ENCODE measurements around the gene MAD2L2. TPM values are rescaled to one million over a fixed set of nuclear protein-coding genes. Genes with fewer than 3 reads are reported as not detected.
A peak's percentile ranks its signal among the peaks of the same experiment; 100 is the strongest.

The MAD2L2 gene
- total and polyA plus RNA-seq, 9 of the 15 experiments (the other 6 are each of a cell fraction or from before 2014, with no cell fraction given), result 12.4 to 286 (median 143) TPM

DNA sequence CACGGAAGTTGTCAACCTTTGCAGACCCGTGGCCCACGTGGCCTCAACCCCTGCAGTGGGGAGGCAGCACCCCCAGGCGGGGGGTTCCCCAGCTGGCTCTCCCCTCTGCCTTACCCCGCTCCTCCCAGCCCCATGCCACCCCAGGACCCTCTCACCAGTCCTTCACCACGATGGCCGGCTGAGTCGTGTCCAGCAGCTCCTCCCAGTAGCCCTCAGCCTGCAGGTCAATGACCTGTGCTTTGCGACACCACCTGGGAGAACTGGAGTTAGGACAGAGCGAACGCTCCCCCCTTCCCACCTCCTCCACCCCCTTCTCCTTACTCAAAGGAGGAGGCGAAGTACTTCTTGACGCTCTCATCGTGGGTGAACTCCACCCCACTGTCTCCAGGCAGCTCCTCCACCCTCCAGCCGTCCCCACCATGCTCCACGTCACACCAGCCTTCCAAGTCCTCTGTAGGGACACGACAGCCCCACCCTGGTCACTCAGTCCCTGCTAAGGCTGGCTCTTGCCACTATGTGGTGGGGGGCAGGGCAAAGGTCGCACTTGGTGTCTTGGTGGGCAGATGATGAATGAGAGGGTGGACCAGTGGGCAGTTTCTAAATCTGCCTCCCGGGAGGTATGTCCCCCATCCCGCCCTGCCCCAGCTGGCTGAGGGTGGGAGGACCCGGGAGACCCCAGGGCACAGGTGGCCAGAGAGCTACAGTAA lies 31.2 kb downstream of the MAD2L2 start (continued):
- TF ChIP-seq, protein P1, sequence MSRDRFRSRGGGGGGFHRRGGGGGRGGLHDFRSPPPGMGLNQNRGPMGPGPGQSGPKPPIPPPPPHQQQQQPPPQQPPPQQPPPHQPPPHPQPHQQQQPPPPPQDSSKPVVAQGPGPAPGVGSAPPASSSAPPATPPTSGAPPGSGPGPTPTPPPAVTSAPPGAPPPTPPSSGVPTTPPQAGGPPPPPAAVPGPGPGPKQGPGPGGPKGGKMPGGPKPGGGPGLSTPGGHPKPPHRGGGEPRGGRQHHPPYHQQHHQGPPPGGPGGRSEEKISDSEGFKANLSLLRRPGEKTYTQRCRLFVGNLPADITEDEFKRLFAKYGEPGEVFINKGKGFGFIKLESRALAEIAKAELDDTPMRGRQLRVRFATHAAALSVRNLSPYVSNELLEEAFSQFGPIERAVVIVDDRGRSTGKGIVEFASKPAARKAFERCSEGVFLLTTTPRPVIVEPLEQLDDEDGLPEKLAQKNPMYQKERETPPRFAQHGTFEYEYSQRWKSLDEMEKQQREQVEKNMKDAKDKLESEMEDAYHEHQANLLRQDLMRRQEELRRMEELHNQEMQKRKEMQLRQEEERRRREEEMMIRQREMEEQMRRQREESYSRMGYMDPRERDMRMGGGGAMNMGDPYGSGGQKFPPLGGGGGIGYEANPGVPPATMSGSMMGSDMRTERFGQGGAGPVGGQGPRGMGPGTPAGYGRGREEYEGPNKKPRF (IDR thresholded peaks at IDR 0.05; ENCODE audit: low read depth, low read length), result no peak
- no peak for TF ChIP-seq GATAD2A (IDR thresholded peaks at IDR 0.05)
- TF ChIP-seq, protein P2, sequence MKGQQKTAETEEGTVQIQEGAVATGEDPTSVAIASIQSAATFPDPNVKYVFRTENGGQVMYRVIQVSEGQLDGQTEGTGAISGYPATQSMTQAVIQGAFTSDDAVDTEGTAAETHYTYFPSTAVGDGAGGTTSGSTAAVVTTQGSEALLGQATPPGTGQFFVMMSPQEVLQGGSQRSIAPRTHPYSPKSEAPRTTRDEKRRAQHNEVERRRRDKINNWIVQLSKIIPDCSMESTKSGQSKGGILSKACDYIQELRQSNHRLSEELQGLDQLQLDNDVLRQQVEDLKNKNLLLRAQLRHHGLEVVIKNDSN (CRISPR knock-in tag; IDR thresholded peaks at IDR 0.05), result no peak
- TF ChIP-seq NR3C1 (CRISPR knock-in tag; IDR thresholded peaks at IDR 0.05), result 0 out of 2 replicates have a peak, but pooled peaks have one; percentile 13
- TF ChIP-seq, protein P3, sequence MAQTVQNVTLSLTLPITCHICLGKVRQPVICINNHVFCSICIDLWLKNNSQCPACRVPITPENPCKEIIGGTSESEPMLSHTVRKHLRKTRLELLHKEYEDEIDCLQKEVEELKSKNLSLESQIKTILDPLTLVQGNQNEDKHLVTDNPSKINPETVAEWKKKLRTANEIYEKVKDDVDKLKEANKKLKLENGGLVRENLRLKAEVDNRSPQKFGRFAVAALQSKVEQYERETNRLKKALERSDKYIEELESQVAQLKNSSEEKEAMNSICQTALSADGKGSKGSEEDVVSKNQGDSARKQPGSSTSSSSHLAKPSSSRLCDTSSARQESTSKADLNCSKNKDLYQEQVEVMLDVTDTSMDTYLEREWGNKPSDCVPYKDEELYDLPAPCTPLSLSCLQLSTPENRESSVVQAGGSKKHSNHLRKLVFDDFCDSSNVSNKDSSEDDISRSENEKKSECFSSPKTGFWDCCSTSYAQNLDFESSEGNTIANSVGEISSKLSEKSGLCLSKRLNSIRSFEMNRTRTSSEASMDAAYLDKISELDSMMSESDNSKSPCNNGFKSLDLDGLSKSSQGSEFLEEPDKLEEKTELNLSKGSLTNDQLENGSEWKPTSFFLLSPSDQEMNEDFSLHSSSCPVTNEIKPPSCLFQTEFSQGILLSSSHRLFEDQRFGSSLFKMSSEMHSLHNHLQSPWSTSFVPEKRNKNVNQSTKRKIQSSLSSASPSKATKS (CRISPR knock-in tag; IDR thresholded peaks at IDR 0.05), result no peak
- no peak for TF ChIP-seq ZNF217 (CRISPR knock-in tag; IDR thresholded peaks at IDR 0.05)
- TF ChIP-seq, protein P4, sequence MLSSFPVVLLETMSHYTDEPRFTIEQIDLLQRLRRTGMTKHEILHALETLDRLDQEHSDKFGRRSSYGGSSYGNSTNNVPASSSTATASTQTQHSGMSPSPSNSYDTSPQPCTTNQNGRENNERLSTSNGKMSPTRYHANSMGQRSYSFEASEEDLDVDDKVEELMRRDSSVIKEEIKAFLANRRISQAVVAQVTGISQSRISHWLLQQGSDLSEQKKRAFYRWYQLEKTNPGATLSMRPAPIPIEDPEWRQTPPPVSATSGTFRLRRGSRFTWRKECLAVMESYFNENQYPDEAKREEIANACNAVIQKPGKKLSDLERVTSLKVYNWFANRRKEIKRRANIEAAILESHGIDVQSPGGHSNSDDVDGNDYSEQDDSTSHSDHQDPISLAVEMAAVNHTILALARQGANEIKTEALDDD (IDR thresholded peaks at IDR 0.05), result no peak
- no peak for TF ChIP-seq ZNF589 (CRISPR knock-in tag; IDR thresholded peaks at IDR 0.05; ENCODE audit: low read depth)
- no peak for TF ChIP-seq CBX3 (IDR thresholded peaks at IDR 0.05; ENCODE audit: borderline replicate concordance in 1 of 2, low read length in 2 of 2)
- no peak for TF ChIP-seq ETS2 (tag; IDR thresholded peaks at IDR 0.05; ENCODE audit: borderline replicate concordance, poor library complexity, severe bottlenecking)
- no peak for TF ChIP-seq RBM22 (IDR thresholded peaks at IDR 0.05; ENCODE audit: low read depth, low read length, poor library complexity, severe bottlenecking)
- TF ChIP-seq TBP (optimal IDR thresholded peaks at IDR 0.05; ENCODE audit: low read depth, low read length), result no peak
- TF ChIP-seq, protein P5, sequence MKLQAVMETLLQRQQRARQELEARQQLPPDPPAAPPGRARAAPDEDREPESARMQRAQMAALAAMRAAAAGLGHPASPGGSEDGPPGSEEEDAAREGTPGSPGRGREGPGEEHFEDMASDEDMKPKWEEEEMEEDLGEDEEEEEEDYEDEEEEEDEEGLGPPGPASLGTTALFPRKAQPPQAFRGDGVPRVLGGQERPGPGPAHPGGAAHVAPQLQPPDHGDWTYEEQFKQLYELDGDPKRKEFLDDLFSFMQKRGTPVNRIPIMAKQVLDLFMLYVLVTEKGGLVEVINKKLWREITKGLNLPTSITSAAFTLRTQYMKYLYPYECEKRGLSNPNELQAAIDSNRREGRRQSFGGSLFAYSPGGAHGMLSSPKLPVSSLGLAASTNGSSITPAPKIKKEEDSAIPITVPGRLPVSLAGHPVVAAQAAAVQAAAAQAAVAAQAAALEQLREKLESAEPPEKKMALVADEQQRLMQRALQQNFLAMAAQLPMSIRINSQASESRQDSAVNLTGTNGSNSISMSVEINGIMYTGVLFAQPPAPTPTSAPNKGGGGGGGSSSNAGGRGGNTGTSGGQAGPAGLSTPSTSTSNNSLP (IDR thresholded peaks at IDR 0.05; ENCODE audit: borderline replicate concordance, low read depth, low read length), result no peak
- TF ChIP-seq CREB1 (IDR thresholded peaks at IDR 0.05), result no peak
- TF ChIP-seq CREB1 (CRISPR knock-in tag; IDR thresholded peaks at IDR 0.05), result no peak; the same call in 1 of the 2 replicates
- no peak for TF ChIP-seq HLTF (IDR thresholded peaks at IDR 0.05)
- TF ChIP-seq, protein P6, sequence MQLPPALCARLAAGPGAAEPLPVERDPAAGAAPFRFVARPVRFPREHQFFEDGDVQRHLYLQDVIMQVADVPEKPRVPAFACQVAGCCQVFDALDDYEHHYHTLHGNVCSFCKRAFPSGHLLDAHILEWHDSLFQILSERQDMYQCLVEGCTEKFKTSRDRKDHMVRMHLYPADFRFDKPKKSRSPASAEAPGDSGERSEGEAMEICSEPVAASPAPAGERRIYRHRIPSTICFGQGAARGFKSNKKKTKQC (CRISPR knock-in tag; IDR thresholded peaks at IDR 0.05), result no peak
- TF ChIP-seq, protein P7, sequence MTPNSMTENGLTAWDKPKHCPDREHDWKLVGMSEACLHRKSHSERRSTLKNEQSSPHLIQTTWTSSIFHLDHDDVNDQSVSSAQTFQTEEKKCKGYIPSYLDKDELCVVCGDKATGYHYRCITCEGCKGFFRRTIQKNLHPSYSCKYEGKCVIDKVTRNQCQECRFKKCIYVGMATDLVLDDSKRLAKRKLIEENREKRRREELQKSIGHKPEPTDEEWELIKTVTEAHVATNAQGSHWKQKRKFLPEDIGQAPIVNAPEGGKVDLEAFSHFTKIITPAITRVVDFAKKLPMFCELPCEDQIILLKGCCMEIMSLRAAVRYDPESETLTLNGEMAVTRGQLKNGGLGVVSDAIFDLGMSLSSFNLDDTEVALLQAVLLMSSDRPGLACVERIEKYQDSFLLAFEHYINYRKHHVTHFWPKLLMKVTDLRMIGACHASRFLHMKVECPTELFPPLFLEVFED (CRISPR knock-in tag; conservative IDR thresholded peaks at IDR 0.05), result no peak
